Ectodermal cell (in vitro differentiated cells): ENCODE results near the gene DGKG.

Experiments
- H3K27ac ChIP-seq: 2 replicates; pipeline ENCODE4 v1.7.0; 2013; ENCODE audit warnings: mild to moderate bottlenecking, low read depth, low read length; ENCODE audit not compliant: insufficient read depth, poor library complexity, severe bottlenecking
- H3K27me3 ChIP-seq: 2 replicates; pipeline ENCODE4 v1.7.0; 2013; ENCODE audit warnings: mild to moderate bottlenecking, low read length; ENCODE audit not compliant: insufficient read depth, control insufficient read depth, poor library complexity, severe bottlenecking
- H3K36me3 ChIP-seq: one replicate; pipeline ENCODE4 v1.7.0; 2013; ENCODE audit warnings: low read length; ENCODE audit not compliant: control insufficient read depth, insufficient read depth
- H3K4me1 ChIP-seq: one replicate; pipeline ENCODE4 v1.7.0; 2013; ENCODE audit warnings: low read length; ENCODE audit not compliant: control insufficient read depth, insufficient read depth
- H3K4me3 ChIP-seq: 2 replicates; pipeline ENCODE4 v1.7.0; 2013; ENCODE audit warnings: low read depth, low read length, control low read depth; ENCODE audit not compliant: insufficient read depth
- H3K9me3 ChIP-seq: 2 replicates; pipeline ENCODE4 v1.7.0; 2013; ENCODE audit warnings: mild to moderate bottlenecking, low read length, moderate library complexity; ENCODE audit not compliant: control insufficient read depth
- WGBS, 2 experiments: methylation state at CpG; one replicate each; pipeline ENCODE4 v1.1.7; 2013; ENCODE audit warnings: missing lambda C conversion rate in 2 of 2; 5-methylcytosine and 5-hydroxymethylcytosine counted together

Gene DGKG

DNA sequence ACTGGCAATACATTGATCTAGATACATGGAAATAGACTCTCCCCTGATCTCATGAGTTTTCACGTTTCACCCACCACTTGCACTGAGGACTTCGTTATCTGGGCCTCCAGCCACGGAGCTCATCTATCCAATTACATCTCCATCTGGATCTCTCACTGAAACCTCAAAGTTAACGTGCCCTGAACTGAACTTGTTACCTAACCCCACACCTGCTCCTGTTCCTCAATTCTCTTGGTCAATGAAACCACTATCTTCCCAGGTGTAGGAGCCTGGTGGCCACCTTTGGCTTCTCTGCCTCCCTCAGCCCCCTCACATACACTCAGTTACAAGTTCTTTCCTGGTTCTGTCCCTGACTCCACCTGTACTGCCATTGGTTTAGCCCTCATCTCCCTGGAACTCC lies 9.7 kb downstream of the DGKG start:
- Histone ChIP-seq H3K36me3 (no peaks in the 10 kb centered on the region), H3K27ac (no peak overlapping the region)
- 90 to 93% methylated on average over 4 of the region's 4 CpGs for WGBS, 2 experiments

DNA sequence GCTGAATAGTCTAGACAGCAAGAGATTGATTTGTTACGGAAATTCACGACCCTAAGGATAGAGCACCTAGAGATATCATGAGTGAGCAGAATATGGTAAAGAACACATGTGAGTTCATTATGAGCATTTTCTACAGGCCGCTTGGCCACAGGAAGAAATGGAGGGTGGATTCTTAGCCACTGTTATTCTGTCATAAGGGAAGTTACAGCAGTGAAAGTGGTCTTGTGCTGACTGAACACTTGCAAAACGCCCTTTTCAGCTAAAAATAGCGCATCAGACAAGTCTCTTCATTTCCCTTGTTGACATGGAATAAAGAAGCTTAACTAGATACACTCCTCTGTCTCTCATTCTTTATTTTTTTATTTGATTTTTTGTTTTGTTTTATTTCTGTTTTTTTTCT lies 19.8 kb downstream of the DGKG start:
- H3K4me1 ChIP-seq: no peaks in the 10 kb centered on the region
- 92 to 98% methylated on average over 5 of the region's 5 CpGs for WGBS, 2 experiments
- H3K27ac ChIP-seq: no peak overlapping the region
- no peaks in the 10 kb centered on the region for H3K27me3 ChIP-seq
- no peaks in the 10 kb centered on the region for H3K9me3 ChIP-seq
- H3K4me3 ChIP-seq: no peak overlapping the region
- H3K36me3 ChIP-seq: no peaks in the 10 kb centered on the region

More for the DNA sequence above, 9.7 kb downstream of the DGKG start:
- Histone ChIP-seq H3K27me3 (no peaks in the 10 kb centered on the region), H3K4me1 (no peaks in the 10 kb centered on the region), H3K9me3 (no peaks in the 10 kb centered on the region), H3K4me3 (no peak overlapping the region)

DNA sequence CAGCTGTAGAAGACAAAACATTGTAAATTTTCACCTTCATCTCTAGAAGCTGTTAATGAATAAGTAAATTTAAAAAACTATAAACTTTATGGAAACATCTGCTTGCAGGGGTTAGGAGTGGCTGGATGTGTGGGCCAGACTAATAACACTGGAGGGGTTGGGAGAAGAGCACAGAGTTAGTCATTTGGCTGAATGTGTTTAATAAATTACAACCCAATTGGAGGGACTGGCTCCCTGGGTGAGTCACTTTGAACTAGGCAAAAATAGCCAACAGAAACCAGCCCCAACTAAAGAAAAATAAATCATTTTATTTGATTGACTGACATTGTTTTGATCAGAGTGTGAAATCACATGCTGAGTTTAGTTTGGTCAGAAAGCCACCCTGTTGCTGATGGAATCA lies 21.8 kb downstream of the DGKG start:
- no peaks in the 10 kb centered on the region for H3K4me1 ChIP-seq
- no peaks in the 10 kb centered on the region for H3K9me3 ChIP-seq
- H3K27me3 ChIP-seq: no peaks in the 10 kb centered on the region
- H3K4me3 ChIP-seq: no peak overlapping the region
- H3K27ac ChIP-seq: no peak overlapping the region
- no peaks in the 10 kb centered on the region for H3K36me3 ChIP-seq

DNA sequence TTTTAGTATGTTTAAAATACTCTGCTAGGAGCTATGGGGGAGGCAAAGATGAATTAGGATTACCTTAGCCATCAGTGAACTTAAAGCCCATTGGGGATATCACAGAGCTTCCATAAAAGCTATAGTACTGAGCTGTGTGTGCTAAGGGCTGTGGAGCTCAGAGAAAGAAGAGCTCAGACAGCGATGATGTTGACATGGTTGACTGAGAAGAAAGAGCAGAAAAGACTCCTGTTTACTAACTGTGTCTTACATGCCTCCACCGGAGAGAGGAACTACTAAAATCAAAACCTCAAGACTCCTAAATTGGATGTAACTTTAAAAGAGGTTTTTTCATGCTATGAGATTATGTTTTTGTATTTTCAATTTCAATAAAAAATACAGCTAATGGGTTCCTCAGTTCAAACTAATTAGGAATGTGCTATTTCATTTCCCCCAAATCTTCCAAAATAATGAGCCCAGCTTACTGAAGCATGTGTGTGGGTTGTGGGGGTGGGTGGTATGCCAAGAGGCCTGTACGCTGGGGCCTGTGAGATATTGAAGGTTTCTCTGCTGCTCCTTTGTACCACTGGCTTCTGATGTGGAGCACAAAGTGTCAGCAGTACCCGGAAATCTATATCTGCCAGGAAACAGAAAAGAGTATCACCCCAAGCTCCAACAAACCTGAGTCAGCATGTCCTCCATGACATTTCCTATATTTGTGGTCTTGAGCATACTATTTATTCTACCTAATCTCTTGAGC lies 22.7 kb downstream of the DGKG start:
- H3K4me3 ChIP-seq: no peak overlapping the region
- H3K36me3 ChIP-seq: no peaks in the 10 kb centered on the region
- no peak overlapping the region for H3K27ac ChIP-seq
- WGBS, 2 experiments: 92 to 93% methylated on average over 4 of the region's 4 CpGs
- no peaks in the 10 kb centered on the region for H3K4me1 ChIP-seq
- H3K27me3 ChIP-seq: no peaks in the 10 kb centered on the region
- no peaks in the 10 kb centered on the region for H3K9me3 ChIP-seq

DNA sequence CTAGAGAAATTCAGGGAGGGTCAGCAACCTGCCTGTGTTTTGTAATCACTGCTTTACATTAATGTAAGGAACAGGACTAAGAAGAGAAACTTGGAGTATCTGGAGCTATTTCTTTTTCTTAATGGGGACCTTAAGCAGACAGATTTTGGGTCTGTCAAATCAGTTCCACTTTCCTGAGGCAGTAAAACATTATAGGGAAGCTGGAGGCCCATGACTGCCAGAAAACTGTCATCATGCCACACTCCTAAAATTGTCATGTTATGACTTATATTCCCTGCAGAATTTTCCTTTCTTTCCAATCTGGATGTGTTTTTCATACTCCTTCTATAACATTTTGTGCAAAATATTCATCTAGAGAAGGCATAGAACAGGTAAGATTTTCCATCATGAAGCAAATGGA lies 28.8 kb downstream of the DGKG start:
- Histone ChIP-seq H3K4me1 (no peaks in the 10 kb centered on the region), H3K9me3 (no peaks in the 10 kb centered on the region), H3K4me3 (no peak overlapping the region), H3K36me3 (no peaks in the 10 kb centered on the region), H3K27ac (no peak overlapping the region), H3K27me3 (no peaks in the 10 kb centered on the region)

DNA sequence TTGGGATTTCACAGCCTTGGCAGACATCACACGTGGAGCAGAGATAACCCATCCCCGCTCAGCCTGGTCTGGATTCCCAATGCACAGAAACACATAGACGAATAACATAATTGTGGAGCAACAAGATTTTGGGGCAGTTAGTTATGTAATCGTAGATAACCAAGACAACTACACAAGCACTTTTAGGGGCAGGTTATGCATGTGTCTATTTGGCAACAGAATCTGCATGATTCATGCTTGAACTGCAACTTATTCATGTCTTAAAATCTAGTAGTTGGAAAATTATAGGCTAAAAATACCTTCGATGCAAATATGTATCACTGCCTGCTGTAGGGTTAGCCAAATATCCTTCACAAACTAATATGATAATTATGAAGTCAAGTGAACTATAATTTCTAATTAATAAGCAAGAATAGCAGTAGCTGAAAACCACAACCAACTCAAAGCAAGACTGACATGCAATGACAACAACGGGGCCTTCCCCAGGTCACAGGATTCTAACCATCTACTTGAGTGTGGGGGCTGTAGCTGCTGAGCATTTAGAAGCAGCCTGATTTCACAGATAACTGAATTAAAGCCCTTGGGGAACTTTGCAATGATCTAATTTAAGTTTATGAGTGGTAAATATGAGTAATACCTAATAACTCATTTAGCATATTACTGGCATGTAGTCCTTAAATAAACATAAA lies 31.1 kb downstream of the DGKG start:
- Histone ChIP-seq H3K27ac (no peak overlapping the region), H3K36me3 (no peaks in the 10 kb centered on the region), H3K9me3 (no peaks in the 10 kb centered on the region), H3K27me3 (no peaks in the 10 kb centered on the region), H3K4me3 (no peak overlapping the region), H3K4me1 (no peaks in the 10 kb centered on the region)
- 95 to 96% methylated on average over 5 of the region's 6 CpGs for WGBS, 2 experiments

DNA sequence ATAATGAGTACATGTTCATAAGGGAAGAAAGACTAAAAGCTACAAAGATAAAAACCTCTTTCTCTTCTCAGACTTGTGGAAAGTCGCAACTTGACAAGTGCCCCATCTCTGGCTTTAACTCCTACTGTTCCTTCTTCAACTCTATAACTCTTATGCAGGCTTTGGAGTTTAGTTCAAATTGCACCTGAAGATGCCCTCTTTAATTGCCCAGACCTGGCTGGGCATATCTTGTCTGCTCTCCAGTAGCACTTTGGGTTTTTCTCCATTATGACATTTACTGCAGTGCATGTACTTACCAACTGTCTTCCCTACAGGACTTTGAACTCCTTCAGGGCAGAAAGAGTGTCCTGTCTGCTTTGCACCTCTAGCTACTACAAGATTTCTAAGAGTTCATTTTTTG lies 32.4 kb downstream of the DGKG start:
- WGBS, 2 experiments: 82 to 96% methylated on average over 1 of the region's 1 CpG
- Histone ChIP-seq H3K4me3 (no peak overlapping the region), H3K4me1 (no peaks in the 10 kb centered on the region), H3K36me3 (no peaks in the 10 kb centered on the region), H3K27me3 (no peaks in the 10 kb centered on the region), H3K27ac (no peak overlapping the region), H3K9me3 (no peaks in the 10 kb centered on the region)

DNA sequence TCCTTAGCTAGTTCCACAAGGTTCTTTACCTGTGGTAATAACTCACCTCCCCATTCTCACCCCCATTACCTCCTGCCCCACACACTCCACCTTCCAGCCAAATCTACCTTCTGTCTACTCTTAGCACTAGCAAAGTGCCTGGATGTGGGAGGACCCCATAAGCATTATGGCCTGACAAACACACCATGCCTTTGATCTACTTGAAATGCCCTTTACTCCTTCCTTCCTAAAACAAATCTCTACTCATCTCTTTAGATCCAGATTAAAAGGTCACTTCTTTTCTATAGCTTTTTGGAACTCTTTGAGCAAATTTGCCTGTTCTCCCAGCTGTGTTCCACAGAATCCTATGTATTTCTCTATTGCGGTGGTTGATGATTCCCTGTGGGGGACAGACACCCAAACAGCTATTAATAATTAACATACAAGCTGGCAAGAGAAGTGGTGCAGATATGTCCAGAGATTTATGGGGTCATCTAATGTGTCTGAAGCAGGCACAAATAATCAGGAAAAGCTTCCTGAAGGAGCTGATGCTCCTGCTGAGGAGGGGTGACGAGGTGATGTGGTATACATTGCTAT lies 34.0 kb downstream of the DGKG start:
- H3K4me1 ChIP-seq: no peaks in the 10 kb centered on the region
- H3K27me3 ChIP-seq: no peaks in the 10 kb centered on the region
- no peak overlapping the region for H3K4me3 ChIP-seq
- no peaks in the 10 kb centered on the region for H3K9me3 ChIP-seq
- no peaks in the 10 kb centered on the region for H3K36me3 ChIP-seq
- WGBS, 2 experiments: 100% methylated on average over 1 of the region's 2 CpGs
- no peak overlapping the region for H3K27ac ChIP-seq

DNA sequence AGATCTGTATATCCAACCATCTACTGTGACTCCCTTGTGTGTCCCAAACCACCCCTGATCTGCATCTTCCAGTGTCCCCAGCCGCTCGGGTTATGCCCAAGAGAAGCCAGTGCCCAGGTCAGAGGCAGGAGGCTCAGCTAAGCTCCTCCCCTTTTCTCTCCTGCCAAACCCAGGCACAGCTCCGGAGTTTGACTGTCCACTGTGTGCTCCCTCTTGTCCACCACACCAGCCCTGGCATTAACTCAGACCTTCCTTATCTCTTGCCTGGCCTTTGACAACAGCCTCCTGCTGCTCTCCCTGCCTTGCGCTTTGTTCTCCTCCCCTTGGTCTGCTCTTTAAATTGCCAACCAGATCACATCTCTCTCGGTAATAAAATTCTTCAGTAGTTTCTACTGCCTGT lies 39.3 kb downstream of the DGKG start:
- H3K4me3 ChIP-seq: no peak overlapping the region
- 75 to 86% methylated on average over 4 to 5 of the region's 5 CpGs for WGBS, 2 experiments
- no peak overlapping the region for H3K27ac ChIP-seq
- no peaks in the 10 kb centered on the region for H3K36me3 ChIP-seq
- H3K9me3 ChIP-seq: no peaks in the 10 kb centered on the region
- no peaks in the 10 kb centered on the region for H3K4me1 ChIP-seq
- no peaks in the 10 kb centered on the region for H3K27me3 ChIP-seq

DNA sequence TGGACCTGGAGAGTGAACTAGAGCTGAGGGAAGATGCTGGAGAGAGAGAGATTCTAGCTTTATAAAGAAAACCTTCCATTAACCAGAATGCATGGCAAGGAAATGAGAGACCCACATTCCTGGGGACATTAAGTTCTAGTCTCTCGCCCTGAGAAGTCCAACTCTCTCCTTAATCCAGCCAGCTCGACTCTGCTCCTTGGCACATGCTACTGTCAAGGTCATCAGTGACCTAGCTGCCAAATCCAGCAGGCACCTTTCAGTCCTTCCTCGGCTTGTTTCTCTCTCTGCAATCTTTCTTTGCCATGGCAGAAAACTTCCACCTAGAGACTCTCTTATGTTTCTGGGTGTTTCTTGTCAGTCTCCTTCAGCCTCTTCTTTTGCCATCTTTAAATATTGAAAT lies 40.3 kb downstream of the DGKG start:
- 92 to 93% methylated on average over 3 of the region's 3 CpGs for WGBS, 2 experiments
- H3K27me3 ChIP-seq: no peaks in the 10 kb centered on the region
- no peaks in the 10 kb centered on the region for H3K4me1 ChIP-seq
- no peak overlapping the region for H3K27ac ChIP-seq
- no peak overlapping the region for H3K4me3 ChIP-seq
- no peaks in the 10 kb centered on the region for H3K36me3 ChIP-seq
- no peaks in the 10 kb centered on the region for H3K9me3 ChIP-seq
